Measurements from ENCODE around the gene ESYT1. TPM values are rescaled to one million over a fixed set of nuclear protein-coding genes. Genes with fewer than 3 reads are reported as not detected.

The ESYT1 gene
- total and polyA plus RNA-seq, 9 of the 15 experiments (the other 6 are each of a cell fraction or from before 2014, with no cell fraction given) = 132 to 420 (median 164) TPM

DNA sequence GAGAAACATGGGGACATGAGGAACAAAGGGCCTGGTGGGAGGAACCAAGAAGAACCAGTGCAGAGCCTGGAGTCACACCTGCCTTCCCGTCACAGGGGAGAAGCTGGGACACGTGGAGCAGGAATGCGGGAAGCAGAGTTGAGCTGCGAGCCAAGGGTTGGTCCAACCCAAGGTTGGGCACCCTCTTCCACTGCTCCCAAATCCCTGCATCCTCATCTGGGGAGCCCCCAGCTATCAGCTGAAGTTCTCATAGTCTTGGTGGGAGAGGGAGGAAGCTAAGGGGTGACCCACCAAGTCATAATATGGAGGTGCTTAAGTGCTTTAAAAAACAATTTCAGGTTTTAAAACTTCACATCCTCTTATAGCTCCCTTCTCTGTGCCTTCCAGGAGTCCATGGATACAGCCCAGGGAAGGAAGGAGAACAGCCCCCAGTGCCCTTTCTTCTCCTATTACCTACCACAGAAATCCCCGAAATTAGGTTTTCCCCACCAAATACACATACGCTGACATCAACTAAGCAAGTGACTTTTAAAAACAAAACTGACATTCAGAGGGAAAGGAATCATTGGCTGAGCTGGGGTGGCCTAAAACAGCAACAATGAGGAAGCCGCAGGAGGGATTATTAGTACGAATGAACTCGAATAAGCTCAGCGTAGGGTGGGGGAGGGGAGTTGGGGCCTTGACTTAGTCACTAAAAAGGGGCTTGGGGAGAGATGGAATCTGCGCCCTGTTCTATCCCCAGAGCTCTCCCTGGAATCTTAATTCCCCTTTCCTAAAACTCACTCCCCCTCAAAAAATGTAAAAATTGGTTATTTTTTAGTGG lies 34.6 kb downstream of the ESYT1 start (continued):
- no peak for TF ChIP-seq RUNX1 (IDR thresholded peaks at IDR 0.05; ENCODE audit: low read depth)
- TF ChIP-seq ZFP36 (IDR thresholded peaks at IDR 0.05; ENCODE audit: low read depth, low read length, partially characterized antibody) = no peak
- peak; percentile 12; the same call in 1 of the 2 replicates for TF ChIP-seq POLR2G (IDR thresholded peaks at IDR 0.05; ENCODE audit: low read depth, low read length)
- no peak for TF ChIP-seq NBN (IDR thresholded peaks at IDR 0.05; ENCODE audit: low read depth)
- no peak for TF ChIP-seq PCBP1 (IDR thresholded peaks at IDR 0.05; ENCODE audit: low read depth, low read length, poor library complexity, severe bottlenecking)
- 0 out of 2 replicates have a peak, but pooled peaks have one; percentile 23 for TF ChIP-seq POLR2AphosphoS2 (IDR thresholded peaks at IDR 0.05; ENCODE audit: low read length)
- TF ChIP-seq, protein P1, sequence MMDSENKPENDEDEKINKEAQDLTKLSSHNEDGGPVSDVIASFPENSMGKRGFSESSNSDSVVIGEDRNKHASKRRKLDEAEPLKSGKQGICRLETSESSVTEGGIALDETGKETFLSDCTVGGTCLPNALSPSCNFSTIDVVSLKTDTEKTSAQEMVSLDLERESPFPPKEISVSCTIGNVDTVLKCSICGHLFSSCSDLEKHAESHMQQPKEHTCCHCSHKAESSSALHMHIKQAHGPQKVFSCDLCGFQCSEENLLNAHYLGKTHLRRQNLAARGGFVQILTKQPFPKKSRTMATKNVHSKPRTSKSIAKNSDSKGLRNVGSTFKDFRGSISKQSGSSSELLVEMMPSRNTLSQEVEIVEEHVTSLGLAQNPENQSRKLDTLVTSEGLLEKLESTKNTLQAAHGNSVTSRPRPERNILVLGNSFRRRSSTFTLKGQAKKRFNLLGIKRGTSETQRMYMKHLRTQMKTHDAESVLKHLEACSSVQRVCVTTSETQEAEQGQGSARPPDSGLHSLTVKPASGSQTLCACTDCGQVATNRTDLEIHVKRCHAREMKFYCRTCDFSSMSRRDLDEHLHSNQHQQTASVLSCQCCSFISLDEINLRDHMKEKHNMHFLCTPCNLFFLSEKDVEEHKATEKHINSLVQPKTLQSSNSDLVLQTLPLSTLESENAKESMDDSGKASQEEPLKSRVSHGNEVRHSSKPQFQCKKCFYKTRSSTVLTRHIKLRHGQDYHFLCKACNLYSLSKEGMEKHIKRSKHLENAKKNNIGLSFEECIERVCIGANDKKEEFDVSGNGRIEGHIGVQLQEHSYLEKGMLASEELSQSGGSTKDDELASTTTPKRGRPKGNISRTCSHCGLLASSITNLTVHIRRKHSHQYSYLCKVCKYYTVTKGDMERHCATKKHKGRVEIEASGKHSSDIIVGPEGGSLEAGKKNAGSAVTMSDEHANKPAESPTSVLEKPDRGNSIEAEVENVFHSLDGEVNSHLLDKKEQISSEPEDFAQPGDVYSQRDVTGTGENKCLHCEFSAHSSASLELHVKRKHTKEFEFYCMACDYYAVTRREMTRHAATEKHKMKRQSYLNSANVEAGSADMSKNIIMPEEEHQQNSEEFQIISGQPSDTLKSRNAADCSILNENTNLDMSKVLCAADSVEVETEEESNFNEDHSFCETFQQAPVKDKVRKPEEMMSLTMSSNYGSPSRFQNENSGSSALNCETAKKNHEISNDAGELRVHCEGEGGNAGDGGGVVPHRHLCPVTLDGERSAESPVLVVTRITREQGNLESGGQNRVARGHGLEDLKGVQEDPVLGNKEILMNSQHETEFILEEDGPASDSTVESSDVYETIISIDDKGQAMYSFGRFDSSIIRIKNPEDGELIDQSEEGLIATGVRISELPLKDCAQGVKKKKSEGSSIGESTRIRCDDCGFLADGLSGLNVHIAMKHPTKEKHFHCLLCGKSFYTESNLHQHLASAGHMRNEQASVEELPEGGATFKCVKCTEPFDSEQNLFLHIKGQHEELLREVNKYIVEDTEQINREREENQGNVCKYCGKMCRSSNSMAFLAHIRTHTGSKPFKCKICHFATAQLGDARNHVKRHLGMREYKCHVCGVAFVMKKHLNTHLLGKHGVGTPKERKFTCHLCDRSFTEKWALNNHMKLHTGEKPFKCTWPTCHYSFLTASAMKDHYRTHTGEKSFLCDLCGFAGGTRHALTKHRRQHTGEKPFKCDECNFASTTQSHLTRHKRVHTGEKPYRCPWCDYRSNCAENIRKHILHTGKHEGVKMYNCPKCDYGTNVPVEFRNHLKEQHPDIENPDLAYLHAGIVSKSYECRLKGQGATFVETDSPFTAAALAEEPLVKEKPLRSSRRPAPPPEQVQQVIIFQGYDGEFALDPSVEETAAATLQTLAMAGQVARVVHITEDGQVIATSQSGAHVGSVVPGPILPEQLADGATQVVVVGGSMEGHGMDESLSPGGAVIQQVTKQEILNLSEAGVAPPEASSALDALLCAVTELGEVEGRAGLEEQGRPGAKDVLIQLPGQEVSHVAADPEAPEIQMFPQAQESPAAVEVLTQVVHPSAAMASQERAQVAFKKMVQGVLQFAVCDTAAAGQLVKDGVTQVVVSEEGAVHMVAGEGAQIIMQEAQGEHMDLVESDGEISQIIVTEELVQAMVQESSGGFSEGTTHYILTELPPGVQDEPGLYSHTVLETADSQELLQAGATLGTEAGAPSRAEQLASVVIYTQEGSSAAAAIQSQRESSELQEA (IDR thresholded peaks at IDR 0.05; ENCODE audit: low read depth) = no peak
- TF ChIP-seq BRF1 (IDR thresholded peaks at IDR 0.05; ENCODE audit: borderline replicate concordance, extremely low read depth, insufficient read length) = no peak
- TF ChIP-seq, protein P2, sequence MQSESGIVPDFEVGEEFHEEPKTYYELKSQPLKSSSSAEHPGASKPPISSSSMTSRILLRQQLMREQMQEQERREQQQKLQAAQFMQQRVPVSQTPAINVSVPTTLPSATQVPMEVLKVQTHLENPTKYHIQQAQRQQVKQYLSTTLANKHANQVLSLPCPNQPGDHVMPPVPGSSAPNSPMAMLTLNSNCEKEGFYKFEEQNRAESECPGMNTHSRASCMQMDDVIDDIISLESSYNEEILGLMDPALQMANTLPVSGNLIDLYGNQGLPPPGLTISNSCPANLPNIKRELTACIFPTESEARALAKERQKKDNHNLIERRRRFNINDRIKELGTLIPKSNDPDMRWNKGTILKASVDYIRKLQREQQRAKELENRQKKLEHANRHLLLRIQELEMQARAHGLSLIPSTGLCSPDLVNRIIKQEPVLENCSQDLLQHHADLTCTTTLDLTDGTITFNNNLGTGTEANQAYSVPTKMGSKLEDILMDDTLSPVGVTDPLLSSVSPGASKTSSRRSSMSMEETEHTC (IDR thresholded peaks at IDR 0.05) = no peak
- TF ChIP-seq NFATC3 (IDR thresholded peaks at IDR 0.05) = no peak
- TF ChIP-seq MTA3 (IDR thresholded peaks at IDR 0.05; ENCODE audit: borderline replicate concordance) = no peak
- TF ChIP-seq MAZ (CRISPR knock-in tag; conservative IDR thresholded peaks at IDR 0.05 in 1 of 2, IDR thresholded peaks at IDR 0.05 in 1 of 2) = no peak
- TF ChIP-seq TAF15 (IDR thresholded peaks at IDR 0.05; ENCODE audit: low read depth, low read length) = no peak
- no peak for TF ChIP-seq ZNF311 (CRISPR knock-in tag; IDR thresholded peaks at IDR 0.05)
- TF ChIP-seq, protein P3, sequence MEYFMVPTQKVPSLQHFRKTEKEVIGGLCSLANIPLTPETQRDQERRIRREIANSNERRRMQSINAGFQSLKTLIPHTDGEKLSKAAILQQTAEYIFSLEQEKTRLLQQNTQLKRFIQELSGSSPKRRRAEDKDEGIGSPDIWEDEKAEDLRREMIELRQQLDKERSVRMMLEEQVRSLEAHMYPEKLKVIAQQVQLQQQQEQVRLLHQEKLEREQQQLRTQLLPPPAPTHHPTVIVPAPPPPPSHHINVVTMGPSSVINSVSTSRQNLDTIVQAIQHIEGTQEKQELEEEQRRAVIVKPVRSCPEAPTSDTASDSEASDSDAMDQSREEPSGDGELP (CRISPR knock-in tag; IDR thresholded peaks at IDR 0.05; ENCODE audit: borderline replicate concordance) = 0 out of 2 replicates have a peak, but pooled peaks have one; percentile 7
- TF ChIP-seq GATAD2A (IDR thresholded peaks at IDR 0.05) = no peak
- no peak for TF ChIP-seq KDM1A (IDR thresholded peaks at IDR 0.05)
- TF ChIP-seq PHF21A (IDR thresholded peaks at IDR 0.05; ENCODE audit: borderline replicate concordance, low read depth) = no peak

All from K562 (cell line).